Gastroesophageal sphincter (tissue), 4 donors: ENCODE measurements around the gene RNU7-1. TPM values are rescaled to one million over a fixed set of nuclear protein-coding genes. Genes with fewer than 3 reads are reported as not detected.

Experiments used
- ATAC-seq: fragments of 150-250 bp; one replicate; pipeline ENCODE4 v1.9.1; 2016; ENCODE audit warnings: mild to moderate bottlenecking, moderate library complexity
- H3K27ac ChIP-seq, 4 donors: fragments of 200-600 bp; sonication (generic) in 3 of 4; 1 replicate in 3 of 4; 2 replicates in 1 of 4; pipeline ENCODE4 v1.5.1; 2016 to 2019
- H3K27me3 ChIP-seq: fragments of 200-600 bp; sonication (generic); one replicate; pipeline ENCODE4 v1.5.1; 2019
- H3K36me3 ChIP-seq, 2 donors: fragments of 200-600 bp; sonication (generic); one replicate each; pipeline ENCODE4 v1.5.1; 2019; ENCODE audit warnings: control low read depth in 1 of 2
- H3K4me1 ChIP-seq, 3 donors: fragments of 200-600 bp; sonication (generic); 1 replicate in 2 of 3; 2 replicates in 1 of 3; pipeline ENCODE4 v1.5.1; 2016 to 2019; ENCODE audit warnings: control low read depth in 2 of 3
- H3K4me3 ChIP-seq, 2 donors: fragments of 200-600 bp; sonication (generic); one replicate each; pipeline ENCODE4 v1.5.1; 2019; ENCODE audit warnings: mild to moderate bottlenecking in 1 of 2, moderate library complexity in 1 of 2
- H3K9me3 ChIP-seq, 3 donors: fragments of 200-600 bp; sonication (generic); one replicate each; pipeline ENCODE4 v1.5.1; 2017 to 2019; ENCODE audit warnings: control low read depth in 2 of 3
- CTCF ChIP-seq, 4 experiments: fragments of 200-600 bp in 2 of 4; fragments of 450-650 bp in 2 of 4; sonication (generic) in 1 of 4; IDR thresholded peaks; one replicate each; pipeline ENCODE4 v1.5.1; 2017 to 2019; ENCODE audit warnings: antibody characterized with exemption in 4 of 4, mild to moderate bottlenecking in 2 of 4, moderate library complexity in 2 of 4
- EP300 ChIP-seq: sonication (generic); formaldehyde crosslinking; IDR thresholded peaks from one replicate; pipeline ENCODE4 v1.6.1; 2017; ENCODE audit warnings: antibody characterized with exemption, mild to moderate bottlenecking
- POLR2A ChIP-seq, 2 donors: fragments of 450-650 bp; IDR thresholded peaks; one replicate each; pipeline ENCODE4 v1.6.1; 2017; ENCODE audit warnings: antibody characterized with exemption in 2 of 2, mild to moderate bottlenecking in 2 of 2, moderate library complexity in 1 of 2
- POLR2AphosphoS5 ChIP-seq: sonication (generic); formaldehyde crosslinking; IDR thresholded peaks from one replicate; pipeline ENCODE4 v1.6.1; 2017; ENCODE audit warnings: antibody characterized with exemption
- WGBS, 2 donors: methylation state at CpG; one replicate each; pipeline ENCODE4 v1.1.5; 2018; ENCODE audit warnings: low coverage in 1 of 2; 5-methylcytosine and 5-hydroxymethylcytosine counted together
- total RNA-seq, 4 donors: library from RNA; depleted of rRNA; stranded (reverse); fragments of >200 nt; gene quantifications; one replicate each; pipeline ENCODE4 v1.1.0, GENCODE V29; 2016

RNU7-1 gene
- total RNA-seq, 4 donors from 2014 or later, result not detected

GRCh38 chr12:6925239-6925539, 18.4 kb upstream of the RNU7-1 start:
- Histone ChIP-seq H3K4me3 (peak overlapping the region in 1 of 2 donors; percentile 97), H3K27me3 (no peaks in the 10 kb centered on the region), H3K36me3 (peaks cover 0 to 37% of the 10 kb centered on the region in 2 donors), H3K9me3 (no peaks in the 10 kb centered on the region), H3K27ac (peak overlapping the region; percentile 91 to 100 (median 96)), H3K4me1 (peaks cover 9 to 56% (median 28%) of the 10 kb centered on the region in 3 donors)
- no peak for TF ChIP-seq CTCF (IDR thresholded peaks at IDR 0.05)
- TF ChIP-seq POLR2AphosphoS5, result no peak
- no peak for TF ChIP-seq EP300
- no peak for TF ChIP-seq POLR2A (IDR thresholded peaks at IDR 0.05)
- WGBS, 2 donors, result 0% methylated on average over 1 of the region's 1 CpG
- ATAC-seq, result peak; percentile 0

- Histone ChIP-seq H3K27me3 (no peaks in the 10 kb centered on the region), H3K27ac (peak overlapping the region; percentile 91 to 100 (median 96)), H3K4me1 (peaks cover 9 to 61% (median 28%) of the 10 kb centered on the region in 3 donors), H3K9me3 (no peaks in the 10 kb centered on the region), H3K4me3 (peak overlapping the region; percentile 94 to 97), H3K36me3 (peaks cover 0 to 32% of the 10 kb centered on the region in 2 donors)
- TF ChIP-seq POLR2A (IDR thresholded peaks at IDR 0.05) (peak in 1 of 2 donors; percentile 7), POLR2AphosphoS5 (peak; percentile 80), CTCF (IDR thresholded peaks at IDR 0.05) (peak in 1 of 4 experiments; percentile 18), EP300 (no peak)
- peak; percentile 78 for ATAC-seq
- 7 to 17% methylated on average over 3 to 4 of the region's 8 CpGs for WGBS, 2 donors
Observed at GRCh38 chr12:6925540-6926279, 17.9 kb upstream of the RNU7-1 start.

- peak; percentile 70 for ATAC-seq
- Histone ChIP-seq H3K4me1 (peaks cover 9 to 79% (median 36%) of the 10 kb centered on the region in 3 donors), H3K36me3 (peaks cover 0 to 14% of the 10 kb centered on the region in 2 donors), H3K9me3 (no peaks in the 10 kb centered on the region), H3K27ac (peak within 1 kb of the TSS; percentile 91 to 100 (median 96)), H3K4me3 (peak within 1 kb of the TSS; percentile 94 to 97), H3K27me3 (no peaks in the 10 kb centered on the region)
- TF ChIP-seq EP300 (no peak), CTCF (IDR thresholded peaks at IDR 0.05) (no peak), POLR2AphosphoS5 (peak; percentile 85), POLR2A (IDR thresholded peaks at IDR 0.05) (peak; percentile 53 to 65)
- 0 to 1% methylated on average over 11 to 23 of the region's 66 CpGs for WGBS, 2 donors
Observed at GRCh38 chr12:6927379-6928021, 16.1 kb upstream of the RNU7-1 start, which contains the start of gene ATN1. ATN1 (plus strand) TSS chr12:6927959; CDS start chr12:6934002, 6,043 bp downstream.

GRCh38 chr12:6928022-6928702, 15.5 kb upstream of the RNU7-1 start:
- H3K9me3 ChIP-seq, result no peaks in the 10 kb centered on the region
- ATAC-seq, result no peak
- H3K4me3 ChIP-seq, result peak overlapping the region; percentile 94 to 97
- peaks cover 9 to 86% (median 36%) of the 10 kb centered on the region in 3 donors for H3K4me1 ChIP-seq
- no peaks in the 10 kb centered on the region for H3K27me3 ChIP-seq
- TF ChIP-seq POLR2A (IDR thresholded peaks at IDR 0.05) (peak in 1 of 2 donors; percentile 24), CTCF (IDR thresholded peaks at IDR 0.05) (no peak)
- 0% methylated on average over 1 to 3 of the region's 79 CpGs for WGBS, 2 donors
- H3K27ac ChIP-seq, result peak overlapping the region; percentile 91 to 100 (median 96)
- peaks cover 0 to 7% of the 10 kb centered on the region in 2 donors for H3K36me3 ChIP-seq
